ENCODE measurements around the gene GFOD2. TPM values are rescaled to one million over a fixed set of nuclear protein-coding genes. Genes with fewer than 3 reads are reported as not detected.

GFOD2 gene
- total RNA-seq, 4 donors from 2014 or later = 8.9 to 15.4 (median 11.6) TPM

GRCh38 chr16:67741118-67741517, 22.0 kb upstream of the GFOD2 start:
- ATAC-seq (peak; percentile 78 to 88), DNase-seq (peak; percentile 48 to 76)
- Histone ChIP-seq H3K27ac (peak overlapping the region; percentile 66 to 87 (median 72)), H3K9me3 (no peaks in the 10 kb centered on the region), H3K4me1 (peaks cover 11 to 35% of the 10 kb centered on the region in 2 donors), H3K4me3 (no peak overlapping the region), H3K27me3 (no peaks in the 10 kb centered on the region), H3K36me3 (peaks cover 0 to 26% of the 10 kb centered on the region in 2 donors)
- TF ChIP-seq POLR2A (IDR thresholded peaks at IDR 0.05) = no peak
- no peak for TF ChIP-seq CTCF (IDR thresholded peaks at IDR 0.05 in 4 of 5, conservative IDR thresholded peaks at IDR 0.05 in 1 of 5)
- intact Hi-C loops (cut with DNase I; ENCODE audit: low total_unique reads) = loop anchor here (2.0 kb wide), 1 partner anchor 32 kb away; no protein-coding TSS in a partner anchor
- in situ Hi-C loops (cut with MboI; ENCODE audit: low sequenced_read_pairs in 4 of 4) = no loop called here

GRCh38 chr16:67740391-67740790, 21.3 kb upstream of the GFOD2 start:
- H3K4me3 ChIP-seq = no peak overlapping the region
- no peaks in the 10 kb centered on the region for H3K9me3 ChIP-seq
- in situ Hi-C loops (cut with MboI; ENCODE audit: low sequenced_read_pairs in 4 of 4) = no loop called here
- no peaks in the 10 kb centered on the region for H3K27me3 ChIP-seq
- intact Hi-C loops (cut with DNase I; ENCODE audit: low total_unique reads) = loop anchor here (2.0 kb wide), 1 partner anchor 32 kb away; no protein-coding TSS in a partner anchor
- ATAC-seq (peak in 1 of 2 donors; percentile 10), DNase-seq (no peak)
- H3K4me1 ChIP-seq = peaks cover 11 to 35% of the 10 kb centered on the region in 2 donors
- no peak for TF ChIP-seq CTCF (IDR thresholded peaks at IDR 0.05 in 4 of 5, conservative IDR thresholded peaks at IDR 0.05 in 1 of 5)
- TF ChIP-seq POLR2A (IDR thresholded peaks at IDR 0.05) = no peak
- peak overlapping the region; percentile 66 to 87 (median 72) for H3K27ac ChIP-seq
- peaks cover 0 to 26% of the 10 kb centered on the region in 2 donors for H3K36me3 ChIP-seq

DNA sequence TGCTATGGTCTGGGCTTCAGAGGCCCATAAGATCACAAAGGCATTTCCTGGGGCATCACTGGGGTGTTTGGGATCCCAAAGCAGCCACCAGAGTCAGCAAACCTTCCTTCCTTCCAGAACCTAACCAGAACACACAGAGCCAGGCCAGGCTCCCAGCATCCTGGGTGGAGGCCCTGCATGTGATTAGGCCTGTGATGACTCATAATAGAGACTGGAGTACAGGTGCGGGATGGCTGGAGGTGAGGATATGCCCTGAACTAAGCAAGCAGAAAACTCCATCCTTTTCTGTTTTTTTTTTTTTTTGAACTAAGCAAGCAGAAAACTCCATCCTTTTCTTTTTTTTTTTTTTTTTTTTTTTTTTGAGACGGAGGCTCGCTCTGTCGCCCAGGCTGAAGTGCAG, 17.7 kb upstream of the GFOD2 start:
- peak overlapping the region in 1 of 4 donors; percentile 13 for H3K27ac ChIP-seq
- TF ChIP-seq POLR2A (IDR thresholded peaks at IDR 0.05) = no peak
- no peak overlapping the region for H3K4me3 ChIP-seq
- no peaks in the 10 kb centered on the region for H3K9me3 ChIP-seq
- H3K27me3 ChIP-seq = no peaks in the 10 kb centered on the region
- ATAC-seq = no peak
- peaks cover 11 to 30% of the 10 kb centered on the region in 2 donors for H3K4me1 ChIP-seq
- DNase-seq = no peak
- in situ Hi-C loops (cut with MboI; ENCODE audit: low sequenced_read_pairs in 4 of 4) = no loop called here
- peaks cover 0 to 9% of the 10 kb centered on the region in 2 donors for H3K36me3 ChIP-seq
- intact Hi-C loops (cut with DNase I; ENCODE audit: low total_unique reads) = no loop called here

GRCh38 chr16:67734731-67735201, 15.7 kb upstream of the GFOD2 start:
- no peak for TF ChIP-seq CTCF (IDR thresholded peaks at IDR 0.05 in 4 of 5, conservative IDR thresholded peaks at IDR 0.05 in 1 of 5)
- no peak for TF ChIP-seq POLR2A (IDR thresholded peaks at IDR 0.05)
- DNase-seq (no peak), ATAC-seq (no peak)
- H3K36me3 ChIP-seq = peaks cover 0 to 23% of the 10 kb centered on the region in 2 donors
- in situ Hi-C loops (cut with MboI; ENCODE audit: low sequenced_read_pairs in 4 of 4) (no loop called here), intact Hi-C loops (cut with DNase I; ENCODE audit: low total_unique reads) (no loop called here)
- no peaks in the 10 kb centered on the region for H3K9me3 ChIP-seq
- no peak overlapping the region for H3K4me3 ChIP-seq
- no peaks in the 10 kb centered on the region for H3K27me3 ChIP-seq
- peaks cover 0 to 13% of the 10 kb centered on the region in 2 donors for H3K4me1 ChIP-seq
- no peak overlapping the region for H3K27ac ChIP-seq

DNA sequence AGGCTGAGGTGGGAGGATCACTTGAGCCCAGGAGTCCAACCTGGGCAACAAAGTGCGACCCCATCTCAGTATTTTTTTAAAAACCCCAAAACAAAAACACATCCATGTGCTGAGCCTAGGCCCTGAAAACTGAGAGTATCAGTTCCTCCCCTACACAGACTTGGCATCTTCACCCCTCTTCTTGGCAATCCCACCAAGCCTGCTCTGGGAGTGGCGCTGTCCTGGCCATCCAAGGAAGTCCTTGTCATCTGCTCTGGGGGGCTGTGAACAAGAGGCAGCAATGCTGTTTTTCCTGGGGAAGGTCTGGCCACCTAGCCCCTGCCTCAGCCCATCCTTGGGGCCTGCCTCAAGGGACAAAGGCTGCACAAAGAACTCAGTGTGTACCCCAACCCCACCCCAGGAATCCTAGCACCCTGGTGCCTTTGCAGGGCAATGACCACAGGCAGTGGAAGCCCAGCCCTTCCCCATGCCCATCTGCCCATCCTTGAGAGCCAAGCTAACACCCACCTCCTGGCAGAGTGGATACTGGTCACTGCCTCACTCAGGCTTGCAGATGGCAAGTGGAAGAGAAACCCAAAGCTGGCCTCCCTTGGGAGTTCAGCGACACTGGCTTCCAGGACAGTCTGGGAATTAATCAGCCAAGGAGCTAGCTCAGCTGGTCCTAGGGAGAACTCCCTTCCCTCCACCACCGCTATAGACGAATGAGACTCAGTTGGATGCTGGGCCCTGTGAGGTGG, 14.8 kb upstream of the GFOD2 start:
- TF ChIP-seq CTCF (IDR thresholded peaks at IDR 0.05 in 4 of 5, conservative IDR thresholded peaks at IDR 0.05 in 1 of 5) (no peak), POLR2A (IDR thresholded peaks at IDR 0.05) (no peak)
- in situ Hi-C loops (cut with MboI; ENCODE audit: low sequenced_read_pairs in 4 of 4) = no loop called here
- ATAC-seq = no peak
- no peak overlapping the region for H3K4me3 ChIP-seq
- H3K27ac ChIP-seq = no peak overlapping the region
- intact Hi-C loops (cut with DNase I; ENCODE audit: low total_unique reads) = no loop called here
- no peak for DNase-seq
- H3K4me1 ChIP-seq = peaks cover 0 to 5% of the 10 kb centered on the region in 2 donors
- H3K27me3 ChIP-seq = no peaks in the 10 kb centered on the region
- peaks cover 0 to 32% of the 10 kb centered on the region in 2 donors for H3K36me3 ChIP-seq
- no peaks in the 10 kb centered on the region for H3K9me3 ChIP-seq

Measured in gastrocnemius medialis (tissue), 4 donors.